IMR-90 (cell line): Measurements from ENCODE around the gene MAGI1.
"Not testable (repeated sequence)": the region's sequence is repeated elsewhere in the genome, so short reads cannot be mapped to it uniquely, and the experiment has no call there.

Experiments used
- CTCF ChIP-seq: conservative IDR thresholded peaks from 2 replicates; pipeline ENCODE4 v1.5.1; 2012; ENCODE audit warnings: mild to moderate bottlenecking, low read depth, low read length, improper control_type of control experiment
- POLR2A ChIP-seq: IDR thresholded peaks from 2 replicates; pipeline ENCODE4 v1.6.1; 2012; ENCODE audit warnings: mild to moderate bottlenecking, low read depth, low read length
- RCOR1 ChIP-seq: IDR thresholded peaks from 2 replicates; pipeline ENCODE4 v1.6.1; 2012; ENCODE audit warnings: mild to moderate bottlenecking, low read length, improper control_type of control experiment; ENCODE audit not compliant: insufficient replicate concordance

- not testable (repeated sequence) for TF ChIP-seq CTCF, RCOR1, POLR2A
Measured at GRCh38 chr3:65607965-65608460, 430.7 kb downstream of the MAGI1 start.
